Esophagus muscularis mucosa (tissue), 4 donors: ENCODE measurements around the gene ALDH3B1. TPM values are rescaled to one million over a fixed set of nuclear protein-coding genes. Genes with fewer than 3 reads are reported as not detected.

Experiments
- DNase-seq: peaks from one replicate; pipeline ENCODE4 v3.0.0-alpha.2; 2017; ENCODE audit errors: extremely low spot score
- H3K27ac ChIP-seq, 4 donors: fragments of 200-600 bp; sonication (generic); replicated peaks in 1 of 4; 1 replicate in 3 of 4; 2 replicates in 1 of 4; pipeline ENCODE4 v1.5.1; 2016 to 2019; ENCODE audit warnings: mild to moderate bottlenecking in 1 of 4
- H3K27me3 ChIP-seq, 4 donors: fragments of 200-600 bp; sonication (generic); one replicate each; pipeline versions ENCODE4 v1.5.1 to v1.6.0; 2016 to 2019
- H3K36me3 ChIP-seq, 4 donors: fragments of 200-600 bp; sonication (generic); one replicate each; pipeline ENCODE4 v1.5.1; 2016 to 2019
- H3K4me1 ChIP-seq, 4 donors: fragments of 200-600 bp; sonication (generic); one replicate each; pipeline ENCODE4 v1.5.1; 2016 to 2019
- H3K4me3 ChIP-seq, 4 donors: fragments of 200-600 bp; sonication (generic); 1 replicate in 2 of 4; 2 replicates in 2 of 4; pipeline ENCODE4 v1.5.1; 2016 to 2019; ENCODE audit warnings: mild to moderate bottlenecking in 4 of 4, moderate library complexity in 1 of 4
- H3K9me3 ChIP-seq, 4 donors: fragments of 200-600 bp; sonication (generic); 1 replicate in 3 of 4; 2 replicates in 1 of 4; pipeline ENCODE4 v1.5.1; 2016 to 2019
- EP300 ChIP-seq: sonication (generic); formaldehyde crosslinking; IDR thresholded peaks from one replicate; pipeline ENCODE4 v1.6.1; 2017; ENCODE audit warnings: antibody characterized with exemption
- POLR2A ChIP-seq: fragments of 450-650 bp; IDR thresholded peaks from one replicate; pipeline ENCODE4 v1.6.1; 2017; ENCODE audit warnings: antibody characterized with exemption, moderate library complexity, mild to moderate bottlenecking, low read depth
- POLR2AphosphoS5 ChIP-seq, 2 donors: sonication (generic); formaldehyde crosslinking; IDR thresholded peaks; one replicate each; pipeline ENCODE4 v1.6.1; 2017; ENCODE audit warnings: antibody characterized with exemption in 2 of 2
- whole genome bisulfite sequencing: methylation state at CpG from one replicate; pipeline ENCODE4 v1.1.5; 2018; 5-methylcytosine and 5-hydroxymethylcytosine counted together
- intact Hi-C: fragments of 100-400 bp; cut with DNase I; formaldehyde crosslinking; loops from one replicate; pipeline ENCODE4 v1.15.1; 2023
- total RNA-seq, 4 donors: library from RNA; depleted of rRNA; stranded (reverse); fragments of >200 nt; gene quantifications; one replicate each; pipeline versions ENCODE4 v1.1.0 to v1.2.1, GENCODE V29; 2016
- TF ChIP-seq, protein P1 (sequence below), 3 experiments: fragments of 200-600 bp in 2 of 3; fragments of 450-650 bp in 1 of 3; sonication (generic) in 2 of 3; IDR thresholded peaks; one replicate each; pipeline ENCODE4 v1.5.1; 2017 to 2019; ENCODE audit warnings: antibody characterized with exemption in 3 of 3, mild to moderate bottlenecking in 2 of 3, moderate library complexity in 1 of 3

ALDH3B1 gene
- total RNA-seq, 4 donors from 2014 or later = 10.6 to 17.2 (median 12.6) TPM

DNA sequence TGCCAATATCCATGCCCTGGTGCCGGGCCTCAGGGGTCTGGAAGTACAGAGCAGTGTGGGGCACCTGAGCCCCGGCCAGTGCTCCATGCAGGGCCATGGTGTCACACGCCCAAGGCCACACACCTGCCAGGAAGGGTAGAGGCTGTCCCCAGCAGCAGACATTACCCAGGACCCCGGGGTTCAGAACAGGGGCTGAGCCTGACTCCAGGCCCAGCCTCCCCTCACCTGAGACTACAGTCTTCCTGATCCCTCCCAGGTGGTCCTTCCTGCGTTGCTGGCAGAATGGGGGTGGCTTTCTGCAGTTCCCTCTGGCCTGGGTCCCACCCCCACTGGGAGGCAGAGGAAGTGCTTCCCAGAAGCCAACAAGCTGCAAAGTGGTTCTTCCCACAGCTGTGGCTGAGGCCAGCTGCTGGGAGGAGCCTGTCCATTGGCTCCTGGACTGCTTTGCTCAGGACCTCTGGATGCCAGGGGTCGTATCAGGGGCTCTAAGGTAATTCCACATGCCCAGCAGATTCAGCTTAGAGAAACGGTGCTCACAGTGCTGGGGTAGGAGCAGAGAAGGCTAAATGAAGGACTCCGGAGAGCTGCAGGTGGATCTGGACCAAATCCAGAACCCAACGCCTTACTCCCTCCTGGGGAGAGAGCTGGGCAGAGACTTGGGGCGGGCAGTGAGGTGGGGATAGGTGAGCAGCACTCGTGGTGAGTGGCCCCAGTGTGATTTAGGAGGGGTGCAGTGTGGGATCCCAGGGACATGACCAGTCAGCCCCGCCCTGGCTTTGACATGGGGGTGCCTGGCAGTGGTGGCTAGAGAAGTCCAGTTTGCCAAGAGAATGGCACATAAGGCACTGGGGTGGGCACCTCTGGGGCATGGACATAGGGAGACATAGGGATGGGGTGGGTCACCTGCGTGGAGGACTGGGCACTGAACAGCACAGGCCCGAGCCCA is 41.3 kb downstream of the ALDH3B1 start:
- H3K36me3 ChIP-seq = peaks cover 38 to 81% (median 60%) of the 10 kb centered on the region in 4 donors
- H3K27ac ChIP-seq = no peak overlapping the region
- intact Hi-C loops = no loop called here
- WGBS = 83% methylated on average over 10 of the region's 14 CpGs
- H3K4me1 ChIP-seq = peaks cover 0 to 10% (median 7%) of the 10 kb centered on the region in 4 donors
- no peaks in the 10 kb centered on the region for H3K9me3 ChIP-seq
- DNase-seq = no peak
- H3K27me3 ChIP-seq = no peaks in the 10 kb centered on the region
- no peak for TF ChIP-seq EP300
- no peak for TF ChIP-seq POLR2A
- TF ChIP-seq POLR2AphosphoS5 (IDR thresholded peaks at IDR 0.05) = no peak
- TF ChIP-seq, protein P1, sequence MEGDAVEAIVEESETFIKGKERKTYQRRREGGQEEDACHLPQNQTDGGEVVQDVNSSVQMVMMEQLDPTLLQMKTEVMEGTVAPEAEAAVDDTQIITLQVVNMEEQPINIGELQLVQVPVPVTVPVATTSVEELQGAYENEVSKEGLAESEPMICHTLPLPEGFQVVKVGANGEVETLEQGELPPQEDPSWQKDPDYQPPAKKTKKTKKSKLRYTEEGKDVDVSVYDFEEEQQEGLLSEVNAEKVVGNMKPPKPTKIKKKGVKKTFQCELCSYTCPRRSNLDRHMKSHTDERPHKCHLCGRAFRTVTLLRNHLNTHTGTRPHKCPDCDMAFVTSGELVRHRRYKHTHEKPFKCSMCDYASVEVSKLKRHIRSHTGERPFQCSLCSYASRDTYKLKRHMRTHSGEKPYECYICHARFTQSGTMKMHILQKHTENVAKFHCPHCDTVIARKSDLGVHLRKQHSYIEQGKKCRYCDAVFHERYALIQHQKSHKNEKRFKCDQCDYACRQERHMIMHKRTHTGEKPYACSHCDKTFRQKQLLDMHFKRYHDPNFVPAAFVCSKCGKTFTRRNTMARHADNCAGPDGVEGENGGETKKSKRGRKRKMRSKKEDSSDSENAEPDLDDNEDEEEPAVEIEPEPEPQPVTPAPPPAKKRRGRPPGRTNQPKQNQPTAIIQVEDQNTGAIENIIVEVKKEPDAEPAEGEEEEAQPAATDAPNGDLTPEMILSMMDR (IDR thresholded peaks at IDR 0.05) = no peak
- no peak overlapping the region for H3K4me3 ChIP-seq

DNA sequence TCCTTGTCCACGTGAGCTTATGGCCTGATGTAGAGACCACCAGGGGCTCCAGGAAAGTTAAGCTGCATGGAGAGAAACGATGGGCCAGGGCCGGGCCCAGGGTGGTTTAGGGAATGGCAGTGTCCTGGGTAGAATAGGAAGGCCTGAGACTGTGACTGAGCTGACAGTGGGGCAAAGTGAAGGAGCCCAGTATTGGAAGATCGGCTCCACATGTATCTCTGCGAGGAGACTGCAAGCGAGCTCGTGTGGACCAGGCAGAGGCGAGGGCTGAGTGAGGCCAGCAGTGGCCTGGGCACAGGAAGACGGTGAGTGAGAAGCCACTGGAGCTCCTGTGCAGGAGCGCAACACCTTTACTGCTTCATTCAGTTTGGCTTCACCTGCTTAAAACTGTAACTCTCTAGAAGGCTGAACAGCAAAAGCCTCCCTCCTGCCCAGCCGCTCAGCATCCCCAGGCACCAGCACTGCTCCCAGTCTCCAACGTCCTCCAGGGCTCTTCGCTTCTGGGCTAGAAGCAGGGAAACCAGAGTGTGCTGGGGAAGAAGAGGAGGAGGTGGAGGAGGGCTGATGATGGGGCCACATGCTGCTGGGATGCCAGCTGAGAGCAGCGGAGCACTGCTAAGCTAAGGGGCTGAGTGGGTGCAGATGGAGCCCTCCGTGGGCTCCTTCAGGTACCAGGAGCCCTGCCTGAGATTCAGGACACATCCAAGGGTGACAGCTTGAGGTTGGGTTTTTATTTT is 42.2 kb downstream of the ALDH3B1 start:
- intact Hi-C loops = no loop called here
- no peak for DNase-seq
- Histone ChIP-seq H3K9me3 (no peaks in the 10 kb centered on the region), H3K36me3 (peaks cover 37 to 76% (median 59%) of the 10 kb centered on the region in 4 donors), H3K27me3 (no peaks in the 10 kb centered on the region), H3K4me3 (no peak overlapping the region), H3K27ac (no peak overlapping the region), H3K4me1 (peaks cover 0 to 10% (median 7%) of the 10 kb centered on the region in 4 donors)
- TF ChIP-seq POLR2A (no peak), POLR2AphosphoS5 (IDR thresholded peaks at IDR 0.05) (no peak), EP300 (no peak)
- TF ChIP-seq, protein P1 (IDR thresholded peaks at IDR 0.05) = no peak
- WGBS = 85% methylated on average over 15 of the region's 15 CpGs

DNA sequence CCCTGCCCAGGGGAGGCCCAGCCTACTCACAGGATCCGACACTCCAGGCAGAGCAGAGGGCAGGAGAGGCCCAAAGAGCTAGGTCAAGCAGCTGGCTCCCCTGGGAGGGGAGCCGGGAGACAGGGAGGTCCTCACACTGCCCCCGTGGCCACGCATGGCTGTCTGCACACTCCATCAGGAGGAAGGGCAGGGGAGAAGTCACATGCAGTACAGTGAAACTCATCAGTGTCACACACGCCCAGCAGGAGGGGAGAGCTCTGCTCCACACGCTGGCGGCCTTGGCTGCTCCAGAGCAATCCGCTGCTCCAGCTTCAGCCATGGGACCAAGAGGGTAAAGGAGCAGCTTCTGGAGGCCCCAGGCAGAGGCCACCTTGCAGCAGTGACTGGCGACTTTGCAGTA is 43.0 kb downstream of the ALDH3B1 start:
- TF ChIP-seq, protein P1 (IDR thresholded peaks at IDR 0.05) = no peak
- TF ChIP-seq POLR2AphosphoS5 (IDR thresholded peaks at IDR 0.05) = no peak
- TF ChIP-seq POLR2A = no peak
- TF ChIP-seq EP300 = no peak
- peaks cover 29 to 76% (median 57%) of the 10 kb centered on the region in 4 donors for H3K36me3 ChIP-seq
- intact Hi-C loops = no loop called here
- no peak overlapping the region for H3K27ac ChIP-seq
- H3K4me3 ChIP-seq = no peak overlapping the region
- no peak for DNase-seq
- H3K4me1 ChIP-seq = peaks cover 0 to 10% (median 7%) of the 10 kb centered on the region in 4 donors
- H3K27me3 ChIP-seq = no peaks in the 10 kb centered on the region
- no peaks in the 10 kb centered on the region for H3K9me3 ChIP-seq
- WGBS = 74% methylated on average over 8 of the region's 9 CpGs

DNA sequence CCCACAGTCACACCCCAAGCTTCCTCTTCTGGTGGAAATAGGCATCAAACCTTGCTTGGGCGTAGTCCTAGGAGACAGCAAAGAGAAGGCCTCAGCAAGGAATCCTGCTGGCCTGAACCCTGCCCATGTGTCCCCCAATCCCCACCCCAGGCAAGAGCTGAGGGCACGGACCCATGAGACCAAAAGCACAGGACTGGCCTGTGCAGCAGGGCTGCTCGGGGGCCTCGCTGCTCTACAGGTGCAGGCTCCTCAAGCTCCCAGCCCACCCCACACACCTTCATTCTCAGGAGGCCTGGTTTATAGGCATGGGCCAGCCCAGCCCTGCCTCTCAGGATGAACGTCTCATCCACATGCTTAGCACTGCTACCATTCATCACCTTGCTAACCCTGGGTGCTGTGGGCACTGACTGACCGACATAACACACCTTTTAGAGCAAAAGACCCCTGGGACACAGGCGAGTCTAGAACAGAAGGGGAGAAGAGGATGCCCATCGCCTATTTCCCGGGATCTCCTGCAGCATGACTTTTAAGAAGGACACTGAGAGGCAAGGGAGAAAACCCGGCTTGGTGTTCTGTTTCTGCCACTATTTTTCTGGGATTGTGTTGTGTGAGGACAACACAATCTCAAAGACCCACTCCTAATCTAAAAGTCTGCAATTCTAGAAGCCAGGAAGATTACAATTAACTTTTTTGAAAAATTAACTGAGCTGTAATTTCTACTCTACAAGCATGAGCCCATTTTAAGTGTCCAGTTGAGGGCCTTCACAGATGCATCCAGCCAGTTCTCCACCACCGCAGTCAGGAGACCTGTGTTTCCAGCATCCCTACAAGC is 44.1 kb downstream of the ALDH3B1 start:
- H3K36me3 ChIP-seq = peaks cover 18 to 75% (median 54%) of the 10 kb centered on the region in 4 donors
- no peaks in the 10 kb centered on the region for H3K9me3 ChIP-seq
- no peak for DNase-seq
- WGBS = 87% methylated on average over 9 of the region's 11 CpGs
- H3K4me3 ChIP-seq = no peak overlapping the region
- H3K4me1 ChIP-seq = peaks cover 0 to 10% (median 7%) of the 10 kb centered on the region in 4 donors
- TF ChIP-seq EP300 = no peak
- TF ChIP-seq POLR2AphosphoS5 (IDR thresholded peaks at IDR 0.05) = no peak
- TF ChIP-seq POLR2A = no peak
- TF ChIP-seq, protein P1 (IDR thresholded peaks at IDR 0.05) = no peak
- H3K27ac ChIP-seq = no peak overlapping the region
- no peaks in the 10 kb centered on the region for H3K27me3 ChIP-seq
- intact Hi-C loops = no loop called here
